SK-N-SH (cell line): ENCODE measurements around the gene SNX24. TPM values are rescaled to one million over a fixed set of nuclear protein-coding genes. Genes with fewer than 3 reads are reported as not detected.

ENCODE experiments used
- CTCF ChIA-PET: fragments of 300-600, 350-600 bp; formaldehyde crosslinking; extraction: SDS; loops from one replicate; lab custom pipeline; 2021; lab: Yijun Ruan, JAX
- POLR2A ChIA-PET: fragments of 350-600 bp; sonication (Branson Sonifier 250); formaldehyde crosslinking; extraction: SDS; loops from one replicate; lab custom pipeline; 2020; ENCODE audit warnings: antibody characterized with exemption, inconsistent platforms; lab: Yijun Ruan, JAX
- DNase-seq: peaks from one replicate; pipeline ENCODE4 v3.0.0; 2012
- H2AFZ ChIP-seq: fragments of 200-600 bp; sonication (generic); 2 replicates; pipeline ENCODE4 v1.8.1; 2016; ENCODE audit warnings: antibody characterized with exemption, mild to moderate bottlenecking, low read depth
- H3F3A ChIP-seq: fragments of 200-600 bp; sonication (generic); replicated peaks from 2 replicates; pipeline ENCODE3; 2016; ENCODE audit warnings: antibody characterized with exemption, mild to moderate bottlenecking; ENCODE audit not compliant: insufficient read depth
- H3K27ac ChIP-seq, 2 experiments: fragments of 200-500 bp in 1 of 2; fragments of 200-600 bp in 1 of 2; sonication (Bioruptor generic) in 1 of 2; sonication (generic), shearing (Covaris generic) in 1 of 2; 2 replicates each; pipeline versions ENCODE4 v1.5.1 to v1.6.1; 2014 to 2016; ENCODE audit warnings: low read depth in 2 of 2, inconsistent platforms in 1 of 2, low read length in 1 of 2, mild to moderate bottlenecking in 1 of 2, mixed read lengths in 1 of 2
- H3K27me3 ChIP-seq: fragments of 200-600 bp; sonication (generic), shearing (Covaris generic); 2 replicates; pipeline ENCODE4 v1.6.1; 2016; ENCODE audit warnings: mixed run types; ENCODE audit not compliant: insufficient read depth
- H3K36me3 ChIP-seq, 2 experiments: fragments of 200-500 bp in 1 of 2; fragments of 200-600 bp in 1 of 2; sonication (Bioruptor generic) in 1 of 2; sonication (generic) in 1 of 2; replicated peaks in 1 of 2; 2 replicates each; pipeline versions ENCODE3 to v1.5.1; 2014 to 2016; ENCODE audit warnings: low read length in 1 of 2, mild to moderate bottlenecking in 1 of 2; ENCODE audit not compliant: insufficient read depth in 2 of 2, control insufficient read depth in 1 of 2
- H3K4me1 ChIP-seq, 2 experiments: fragments of 200-500 bp in 1 of 2; fragments of 200-600 bp in 1 of 2; sonication (Bioruptor generic) in 1 of 2; sonication (generic), shearing (Covaris generic) in 1 of 2; 2 replicates each; pipeline versions ENCODE4 v1.5.1 to v1.6.1; 2014 to 2016; ENCODE audit warnings: low read depth in 1 of 2, low read length in 1 of 2, mixed run types in 1 of 2; ENCODE audit not compliant: insufficient read depth in 2 of 2, control insufficient read depth in 1 of 2
- H3K4me2 ChIP-seq: fragments of 200-600 bp; sonication (generic), shearing (Covaris generic); 2 replicates; pipeline ENCODE4 v1.6.1; 2017; ENCODE audit warnings: mixed run types
- H3K4me3 ChIP-seq, 2 experiments: fragments of 200-500 bp in 1 of 2; fragments of 200-600 bp in 1 of 2; sonication (Bioruptor generic) in 1 of 2; sonication (generic), shearing (Covaris generic) in 1 of 2; 2 replicates each; pipeline versions ENCODE4 v1.5.1 to v1.8.1; 2014 to 2016; ENCODE audit warnings: low read depth in 2 of 2, inconsistent platforms in 1 of 2, low read length in 1 of 2, mild to moderate bottlenecking in 1 of 2, mixed read lengths in 1 of 2, moderate library complexity in 1 of 2
- H3K79me2 ChIP-seq: fragments of 200-600 bp; sonication (generic); 2 replicates; pipeline ENCODE4 v1.8.1; 2017; ENCODE audit warnings: mild to moderate bottlenecking; ENCODE audit not compliant: insufficient read depth
- H3K9ac ChIP-seq: fragments of 200-600 bp; sonication (generic); 2 replicates; pipeline ENCODE4 v1.6.1; 2017; ENCODE audit warnings: mixed run types
- H3K9me2 ChIP-seq: fragments of 200-600 bp; sonication (generic); 2 replicates; pipeline ENCODE4 v1.6.1; 2017; ENCODE audit warnings: mixed run types
- H3K9me3 ChIP-seq: fragments of 200-600 bp; sonication (generic); 2 replicates; pipeline ENCODE4 v1.6.1; 2017; ENCODE audit warnings: mixed run types, mild to moderate bottlenecking, moderate library complexity
- H4K20me1 ChIP-seq: fragments of 200-600 bp; sonication (generic); 2 replicates; pipeline ENCODE4 v1.6.1; 2017; ENCODE audit warnings: mild to moderate bottlenecking, mixed run types; ENCODE audit not compliant: insufficient read depth
- EP300 ChIP-seq, 2 experiments: IDR thresholded peaks; 2 replicates each; pipeline versions ENCODE4 v1.4.0 to v1.6.1; 2012; ENCODE audit warnings: borderline replicate concordance in 1 of 2, low read depth in 1 of 2, low read length in 1 of 2
- FOSL2 ChIP-seq: IDR thresholded peaks from 2 replicates; pipeline ENCODE4 v1.4.0; 2012; ENCODE audit warnings: low read depth, mild to moderate bottlenecking, moderate library complexity, borderline replicate concordance
- FOXM1 ChIP-seq: IDR thresholded peaks from 2 replicates; pipeline ENCODE4 v1.4.0; 2012; ENCODE audit warnings: low read depth, mild to moderate bottlenecking
- GABPA ChIP-seq: IDR thresholded peaks from 2 replicates; pipeline ENCODE4 v1.4.0; 2012; ENCODE audit warnings: low read depth, mild to moderate bottlenecking
- JUND ChIP-seq: IDR thresholded peaks from 2 replicates; pipeline ENCODE4 v1.4.0; 2012
- MAX ChIP-seq: IDR thresholded peaks from 2 replicates; pipeline ENCODE4 v1.4.0; 2012; ENCODE audit warnings: low read depth
- MEF2A ChIP-seq: IDR thresholded peaks from 2 replicates; pipeline ENCODE4 v1.4.0; 2012; ENCODE audit warnings: low read depth, borderline replicate concordance
- PBX3 ChIP-seq: IDR thresholded peaks from 2 replicates; pipeline ENCODE4; 2012
- RAD21 ChIP-seq: IDR thresholded peaks from 2 replicates; pipeline ENCODE4 v1.6.1; 2012; ENCODE audit warnings: mild to moderate bottlenecking, low read length
- RFX5 ChIP-seq: IDR thresholded peaks from 2 replicates; pipeline ENCODE4 v1.6.1; 2012; ENCODE audit warnings: mild to moderate bottlenecking, improper control_type of control experiment, low read length
- RXRA ChIP-seq: IDR thresholded peaks from 2 replicates; pipeline ENCODE4 v1.4.0; 2012; ENCODE audit warnings: low read depth, mild to moderate bottlenecking, borderline replicate concordance
- SIN3A ChIP-seq: IDR thresholded peaks from 2 replicates; pipeline ENCODE4 v1.6.1; 2012; ENCODE audit warnings: low read depth, mild to moderate bottlenecking, low read length, moderate library complexity, borderline replicate concordance
- SMC3 ChIP-seq: IDR thresholded peaks from 2 replicates; pipeline ENCODE4 v1.6.1; 2012; ENCODE audit warnings: low read depth, low read length, improper control_type of control experiment
- TAF1 ChIP-seq: IDR thresholded peaks from 2 replicates; pipeline ENCODE4 v1.6.1; 2012; ENCODE audit warnings: low read depth, mild to moderate bottlenecking, low read length, moderate library complexity, borderline replicate concordance
- TCF12 ChIP-seq: IDR thresholded peaks from 2 replicates; pipeline ENCODE4 v1.4.0; 2012
- USF1 ChIP-seq: IDR thresholded peaks from 2 replicates; pipeline ENCODE4 v1.4.0; 2012; ENCODE audit warnings: low read depth, borderline replicate concordance
- USF2 ChIP-seq: fragments of 150-350 bp; IDR thresholded peaks from 2 replicates; pipeline ENCODE4 v1.6.1; 2017; ENCODE audit warnings: antibody characterized with exemption, low read length, low read depth, borderline replicate concordance
- WGBS: methylation state at CpG from one replicate; pipeline ENCODE4 v1.1.6; 2017; ENCODE audit warnings: low lambda C conversion rate; 5-methylcytosine and 5-hydroxymethylcytosine counted together
- polyA plus RNA-seq, 3 experiments: library from polyadenylated mRNA; depleted of rRNA; stranded (reverse); fragments of >200 nt; gene quantifications; 2 replicates each; pipeline ENCODE4 v1.2.3, GENCODE V29; 2012

Gene SNX24
- polyA plus RNA-seq, 1 of the 3 experiments (the other 2 are of a cell fraction), result 8.2 TPM

GRCh38 chr5:122940890-122941289 lies 95.5 kb downstream of the SNX24 start (continued):
- TF ChIP-seq USF2, result no peak
- no peak for TF ChIP-seq RXRA
- TF ChIP-seq USF1, result no peak
- TF ChIP-seq SMC3, result no peak
- no peak for TF ChIP-seq MAX

- Histone ChIP-seq H3K36me3 (peaks cover 0 to 11% of the 10 kb centered on the region in 2 experiments), H4K20me1 (no peaks in the 10 kb centered on the region), H3K4me1 (peaks cover 0 to 9% of the 10 kb centered on the region in 2 experiments; a peak in 3 of 4 replicates), H3K27ac (no peak overlapping the region), H2AFZ (no peak overlapping the region), H3K79me2 (no peaks in the 10 kb centered on the region; the same call in 1 of the 2 replicates), H3K27me3 (no peaks in the 10 kb centered on the region), H3F3A (no peaks in the 10 kb centered on the region), H3K9me2 (no peaks in the 10 kb centered on the region), H3K4me3 (no peak overlapping the region), H3K4me2 (no peak overlapping the region), H3K9ac (no peak overlapping the region), H3K9me3 (no peaks in the 10 kb centered on the region)
- ChIA-PET POLR2A (no interaction called here), CTCF (no interaction called here)
- 95% methylated on average over 2 of the region's 2 CpGs for WGBS
- no peak for DNase-seq
- no peak for TF ChIP-seq RAD21
- TF ChIP-seq GABPA, result no peak
- TF ChIP-seq JUND, result no peak
- no peak for TF ChIP-seq FOXM1
Measured at GRCh38 chr5:122941737-122942136, 96.3 kb downstream of the SNX24 start.

GRCh38 chr5:122942164-122942914 lies 96.9 kb downstream of the SNX24 start:
- Histone ChIP-seq H3K4me3 (no peak overlapping the region), H3K4me2 (peak overlapping the region; percentile 49; the same call in 1 of the 2 replicates), H3K27me3 (no peaks in the 10 kb centered on the region), H3K4me1 (peaks cover 0 to 9% of the 10 kb centered on the region in 2 experiments; a peak in 3 of 4 replicates), H3K9ac (no peak overlapping the region), H3K9me3 (no peaks in the 10 kb centered on the region), H3K79me2 (no peaks in the 10 kb centered on the region; the same call in 1 of the 2 replicates), H3K9me2 (no peaks in the 10 kb centered on the region), H2AFZ (no peak overlapping the region), H3F3A (no peaks in the 10 kb centered on the region), H3K27ac (peak overlapping the region; percentile 10 to 22; a peak in 3 of 4 replicates), H3K36me3 (peaks cover 0 to 11% of the 10 kb centered on the region in 2 experiments), H4K20me1 (no peaks in the 10 kb centered on the region)
- POLR2A ChIA-PET, result no interaction called here
- CTCF ChIA-PET, result no interaction called here
- 49% methylated on average over 8 of the region's 8 CpGs for WGBS
- DNase-seq, result no peak
- TF ChIP-seq JUND, result peak; percentile 20; the same call in 1 of the 2 replicates
- peak; percentile 78 for TF ChIP-seq TCF12
- TF ChIP-seq USF2, result no peak
- peak; percentile 96 for TF ChIP-seq PBX3
- TF ChIP-seq FOSL2, result no peak
- TF ChIP-seq SIN3A, result peak; percentile 52; the same call in 1 of the 2 replicates
- no peak for TF ChIP-seq MEF2A
- no peak for TF ChIP-seq SMC3
- peak in 1 of 2 experiments; percentile 59; a peak in 1 of 4 replicates for TF ChIP-seq EP300 (IDR thresholded peaks at IDR 0.05; ENCODE audit: borderline replicate concordance in 1 of 2, low read depth in 1 of 2, low read length in 1 of 2)
- TF ChIP-seq TAF1, result no peak
- no peak for TF ChIP-seq RFX5
